Hepatic stellate cell (primary cell): ENCODE measurements around the gene MTMR4.
"Not testable (repeated sequence)": the region's sequence is repeated elsewhere in the genome, so short reads cannot be mapped to it uniquely, and the experiment has no call there.

Experiments
- DNase-seq: peaks from one replicate; pipeline ENCODE4 v3.0.0; 2011; ENCODE audit warnings: low spot score

The MTMR4 gene

DNA sequence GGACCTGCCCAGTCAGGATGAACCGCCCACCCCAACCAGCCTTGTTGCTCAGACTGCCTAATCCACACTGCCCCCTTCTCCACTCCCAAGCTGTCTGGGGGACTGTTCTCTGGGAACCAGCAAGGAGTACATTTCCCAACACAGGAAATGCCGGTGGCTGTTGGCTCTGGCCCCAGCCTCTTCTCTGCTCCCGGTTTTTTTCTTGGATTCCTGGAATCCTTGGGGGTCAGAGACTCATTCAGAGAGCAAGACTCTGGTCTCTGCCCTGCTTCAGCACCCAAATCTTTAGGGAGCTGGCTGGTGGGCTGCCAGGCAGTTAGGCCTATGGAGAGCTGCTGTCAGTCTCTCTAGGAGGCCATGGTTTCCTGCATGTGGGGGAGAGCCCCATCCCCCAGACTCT lies 10.8 kb upstream of the MTMR4 start:
- peak; percentile 82 for DNase-seq

DNA sequence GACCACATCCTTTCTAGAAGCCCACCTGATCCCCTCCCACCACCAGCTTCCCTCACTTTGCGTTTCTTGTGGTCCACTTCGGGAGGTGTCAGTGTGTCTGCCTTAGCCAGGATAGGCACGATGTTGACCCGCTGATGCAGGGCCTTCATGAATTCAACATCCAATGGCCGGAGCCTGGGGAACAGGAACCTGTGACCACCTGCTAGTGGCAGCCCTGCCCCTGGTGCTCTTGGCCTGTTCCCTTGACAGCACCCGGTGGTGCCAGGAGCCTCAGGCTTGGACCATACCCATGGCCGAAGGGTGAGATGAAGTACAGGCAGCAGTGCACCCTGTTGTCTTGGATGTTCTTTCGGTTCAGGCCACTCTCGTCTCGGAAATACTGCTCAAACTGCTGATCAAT lies 7.2 kb upstream of the MTMR4 start:
- no peak for DNase-seq

DNA sequence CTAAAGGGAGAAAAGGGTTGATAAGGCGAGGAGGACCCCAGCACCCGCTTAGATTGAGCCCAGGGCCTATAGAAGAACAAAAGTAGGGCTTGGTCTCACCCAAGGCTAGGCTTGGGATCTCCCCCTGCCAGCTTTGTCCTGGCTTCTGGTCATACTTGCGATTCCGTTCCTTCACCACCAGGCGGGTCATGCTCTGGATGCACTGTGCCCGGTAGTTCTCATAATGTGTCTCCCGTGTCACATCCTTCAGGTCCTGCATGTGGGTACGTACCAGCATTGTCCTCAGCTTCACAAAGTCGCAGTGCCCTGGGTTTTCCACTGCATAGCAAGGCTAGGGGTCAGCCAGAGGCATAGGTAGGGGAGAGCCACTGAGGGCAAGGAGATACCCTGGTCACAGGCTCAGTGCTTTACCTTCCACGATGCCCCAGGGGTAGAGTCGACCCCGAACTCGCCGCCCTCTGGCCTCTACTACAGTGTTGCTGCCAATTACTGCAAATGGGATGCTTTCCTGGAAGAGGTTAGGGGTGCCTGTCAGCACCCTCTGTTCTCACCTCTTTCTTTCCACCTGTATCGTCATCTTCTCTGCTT lies 6.5 kb upstream of the MTMR4 start:
- DNase-seq, result no peak

DNA sequence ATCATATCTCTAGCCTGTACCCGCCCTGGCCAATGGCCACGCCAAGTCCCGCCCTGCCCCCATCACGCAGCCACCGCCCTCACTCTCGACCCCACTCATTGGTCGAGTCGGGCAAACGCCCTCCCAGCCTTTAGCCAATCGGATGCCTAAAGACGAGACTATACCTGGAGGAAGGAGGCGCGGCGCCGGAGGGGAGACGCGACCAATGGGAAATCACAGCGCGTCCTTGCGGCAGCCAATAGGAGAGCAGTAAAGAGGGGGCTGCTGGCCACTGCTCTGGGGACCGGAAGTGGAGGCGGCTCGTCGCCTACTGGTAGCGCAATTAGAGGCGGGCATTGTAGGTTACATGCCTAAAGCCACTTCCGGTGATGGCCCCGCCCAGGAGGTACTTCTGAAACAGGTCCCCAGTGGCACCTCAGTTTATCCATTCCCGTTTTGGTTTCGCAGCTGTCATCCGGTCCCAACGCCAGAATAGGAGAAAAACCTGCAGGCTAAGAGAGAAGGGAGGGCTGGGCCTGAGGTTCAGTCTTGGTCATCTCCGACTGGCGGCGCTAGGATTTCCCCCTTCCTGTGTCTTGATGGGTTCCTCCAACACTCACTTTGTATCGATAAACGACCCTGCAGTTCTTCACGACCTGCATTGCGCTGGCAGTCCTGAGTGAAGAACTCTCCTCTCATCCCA lies 3.6 kb upstream of the MTMR4 start:
- peak; percentile 99 for DNase-seq

- no peak for DNase-seq
Measured at GRCh38 chr17:58517378-58517927, 3.0 kb upstream of the MTMR4 start.

DNA sequence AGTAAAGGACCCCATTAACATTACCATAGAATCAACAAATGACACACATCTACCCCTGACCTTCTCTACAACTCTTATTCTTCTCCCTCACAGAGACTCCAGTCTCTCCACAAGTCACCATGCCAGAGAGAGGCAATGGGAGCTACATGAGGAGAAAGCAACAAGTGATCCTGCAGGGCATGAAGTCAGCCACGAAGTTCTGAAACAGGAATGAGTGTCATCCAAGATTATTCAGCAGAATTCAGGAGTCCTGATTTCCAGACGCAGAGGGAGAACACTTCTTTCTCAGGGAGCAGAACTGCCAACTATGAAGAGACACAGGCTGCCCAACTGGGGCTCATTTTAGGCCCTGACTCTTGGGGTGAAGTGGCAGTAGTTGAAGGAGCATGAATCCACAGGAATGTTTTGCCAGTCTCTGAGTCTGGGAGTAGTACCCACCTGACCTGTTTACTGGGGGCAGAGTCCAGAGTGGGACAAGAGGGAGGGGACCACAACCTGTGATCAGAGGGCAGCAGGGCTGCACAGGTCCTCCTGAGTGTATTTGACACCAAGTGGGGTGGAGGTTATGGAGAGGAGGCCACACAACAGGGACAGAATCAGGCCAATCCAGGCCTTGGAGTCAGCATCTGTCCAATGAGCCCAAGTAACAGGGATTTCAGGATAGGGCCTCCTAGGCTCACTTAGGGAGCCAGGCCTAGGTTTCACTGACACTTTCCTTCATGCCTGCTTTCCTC lies 2.4 kb upstream of the MTMR4 start:
- no peak for DNase-seq

- DNase-seq, result no peak
Measured at GRCh38 chr17:58515286-58515685, 848 bp upstream of the MTMR4 start.

DNA sequence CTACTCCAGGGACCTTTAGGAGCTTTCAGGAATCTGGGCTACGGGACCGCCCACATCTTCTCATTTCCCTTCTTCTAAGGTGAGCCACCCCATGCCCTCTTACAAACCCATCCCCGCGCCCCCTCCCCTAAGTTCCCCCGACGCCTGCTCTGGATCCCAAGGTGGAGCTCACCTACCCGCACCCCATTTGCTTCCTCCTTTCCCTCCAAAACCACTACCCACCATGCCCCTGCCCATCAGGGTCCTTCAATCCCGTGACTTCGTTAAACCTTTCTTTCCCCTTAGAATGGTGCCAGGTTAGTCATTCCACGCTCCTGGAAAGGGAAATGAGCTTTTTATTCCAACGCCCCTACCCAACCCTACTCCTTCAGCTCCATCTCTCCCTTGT lies 326 bp upstream of the MTMR4 start:
- DNase-seq, result no peak

DNA sequence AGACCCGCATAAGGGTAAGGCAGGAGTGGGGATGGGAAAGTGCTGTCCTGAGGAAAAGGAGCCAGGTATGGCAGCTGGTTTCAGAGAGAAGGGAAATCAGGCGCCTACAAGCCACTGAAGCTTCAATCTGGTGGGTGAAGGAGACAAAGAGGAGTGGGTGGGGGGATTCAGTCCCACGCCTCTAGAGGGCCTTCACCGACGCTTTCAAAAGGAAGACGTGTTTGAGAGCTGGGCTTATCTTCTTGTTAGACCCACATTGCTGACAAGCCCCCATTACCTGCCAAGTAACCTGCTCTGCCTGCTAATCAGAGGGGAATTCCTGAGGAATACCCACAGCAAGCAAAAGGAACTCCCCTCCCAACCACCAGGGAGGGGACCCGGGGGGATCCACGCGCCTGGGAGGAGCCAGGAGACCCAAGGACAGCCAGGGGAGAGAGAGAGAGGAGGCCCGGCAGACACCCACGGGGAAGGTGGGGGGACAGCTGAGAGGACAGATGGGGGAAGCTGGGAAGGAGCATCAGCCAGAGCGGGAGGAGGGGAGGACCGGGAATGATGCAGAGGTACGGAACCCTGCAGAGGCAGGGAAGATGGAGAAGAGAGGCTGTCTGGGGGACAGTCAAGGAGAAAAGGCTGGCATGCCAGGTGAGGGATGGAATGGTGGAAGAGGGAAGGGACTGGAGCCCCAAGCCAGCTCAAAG lies 1.0 kb downstream of the MTMR4 start:
- DNase-seq, result no peak

DNA sequence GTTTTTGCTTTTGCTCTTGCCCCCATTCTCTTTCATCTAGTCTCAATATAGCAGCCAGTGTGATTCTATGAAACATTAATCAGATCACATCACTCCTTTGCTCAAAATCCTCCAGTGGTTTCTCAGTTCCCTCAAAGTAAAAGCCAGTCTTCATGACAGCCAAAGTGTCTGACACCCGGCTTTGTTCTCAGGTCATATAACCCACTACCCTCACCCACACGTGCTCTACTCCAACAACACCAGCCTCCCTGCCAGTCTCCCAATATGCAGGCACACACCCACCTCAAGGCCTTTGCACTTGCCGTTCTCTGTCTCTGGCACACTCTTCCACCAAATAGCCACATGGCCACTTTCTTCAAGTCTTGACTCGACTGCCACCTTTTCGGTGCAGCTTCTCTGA lies 4.4 kb downstream of the MTMR4 start:
- no peak for DNase-seq

DNA sequence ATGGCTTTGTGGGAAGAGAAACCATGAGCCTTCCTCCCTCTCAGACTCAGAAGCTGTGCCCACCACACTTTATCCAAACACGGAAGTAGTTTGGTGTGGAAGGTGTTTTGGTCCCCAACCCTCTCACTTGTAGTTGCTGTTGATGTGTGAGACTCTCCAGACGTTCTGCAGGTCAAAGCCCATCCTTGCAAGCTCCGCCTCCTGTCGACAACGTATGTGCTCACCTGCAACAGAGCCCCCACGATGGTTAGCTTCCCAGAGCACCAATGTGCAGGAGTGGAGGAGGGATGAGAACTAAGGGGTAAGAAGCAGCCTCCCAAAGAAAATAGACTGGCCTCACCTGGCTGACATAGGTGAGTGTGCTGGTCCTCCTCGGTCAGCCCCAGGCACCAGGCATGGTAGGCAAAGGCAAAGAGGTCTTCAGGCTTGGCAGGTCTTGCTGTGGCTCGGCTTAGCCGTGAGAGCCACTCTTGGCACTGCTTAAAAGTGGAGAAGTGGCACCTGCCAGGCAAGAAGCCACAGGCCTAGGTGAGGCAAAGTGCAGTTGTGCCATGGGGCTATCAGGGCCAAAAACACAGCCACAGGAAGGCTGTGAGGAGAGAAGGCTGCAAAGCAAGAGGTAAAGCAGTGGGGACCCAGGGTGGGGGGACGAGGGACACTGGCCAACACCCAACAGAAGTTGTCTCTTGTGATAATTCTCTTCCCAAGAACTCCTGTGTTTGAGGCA lies 5.9 kb downstream of the MTMR4 start:
- DNase-seq, result no peak

- DNase-seq, result no peak
Measured at GRCh38 chr17:58507123-58507634, 7.3 kb downstream of the MTMR4 start.

GRCh38 chr17:58506354-58507080 lies 7.9 kb downstream of the MTMR4 start:
- no peak for DNase-seq

- DNase-seq, result no peak
Measured at GRCh38 chr17:58504826-58505351, 9.5 kb downstream of the MTMR4 start.

DNA sequence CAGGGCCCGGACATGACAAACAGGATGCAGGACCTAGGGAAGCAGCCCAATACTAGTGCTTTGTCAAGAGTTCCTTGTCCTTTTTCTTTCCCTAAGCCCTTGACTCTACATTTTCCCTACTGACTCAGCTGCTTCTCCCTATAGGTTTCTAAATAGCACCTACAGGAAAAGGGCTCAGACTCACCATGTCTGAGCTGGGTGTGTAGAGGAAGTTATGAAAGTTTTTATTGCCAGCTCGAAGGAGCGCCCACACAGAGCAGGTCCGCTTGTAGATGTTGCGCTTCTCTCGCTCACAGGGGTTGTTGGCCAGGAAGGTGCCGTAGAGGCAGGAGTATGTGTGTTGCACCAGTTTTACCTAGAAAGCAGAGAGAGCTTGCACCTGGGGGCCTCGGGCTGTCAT lies 10.6 kb downstream of the MTMR4 start:
- no peak for DNase-seq

DNA sequence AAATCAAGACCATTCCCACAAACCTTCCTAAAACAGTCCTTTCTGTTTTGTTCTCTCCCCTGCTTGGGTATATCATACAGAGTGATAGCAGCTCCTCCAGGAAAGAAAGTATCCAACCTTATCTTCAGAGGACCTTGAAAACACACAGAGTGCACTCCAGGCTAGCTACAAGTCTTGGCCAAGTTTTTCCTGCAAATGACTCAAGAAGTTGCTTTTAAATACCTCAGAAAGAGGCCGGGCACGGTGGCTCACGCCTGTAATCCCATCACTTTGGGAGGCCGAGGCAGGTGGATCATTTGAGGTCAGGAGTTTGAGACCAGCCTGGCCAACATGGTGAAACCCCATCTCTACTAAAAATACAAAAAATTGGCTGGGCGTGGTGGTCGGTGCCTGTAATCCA lies 11.3 kb downstream of the MTMR4 start:
- not testable (repeated sequence) for DNase-seq

DNA sequence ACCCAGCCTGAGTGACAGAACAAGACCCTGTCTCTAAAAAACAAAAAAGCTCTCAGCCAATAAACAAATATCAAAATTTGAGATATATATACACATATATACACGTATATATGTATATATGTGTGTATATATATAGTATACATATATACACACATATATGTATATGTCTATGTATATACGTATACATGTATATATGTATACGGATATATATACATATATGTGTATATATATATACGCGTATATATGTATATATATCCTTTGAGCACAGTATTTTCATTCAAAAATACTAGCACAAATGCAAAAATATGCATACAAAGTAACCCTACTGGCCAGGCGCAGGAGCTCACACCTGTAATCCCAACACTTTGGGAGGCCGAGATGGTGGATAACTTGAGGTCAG lies 13.0 kb downstream of the MTMR4 start:
- no peak for DNase-seq

GRCh38 chr17:58498177-58498828 lies 16.1 kb downstream of the MTMR4 start:
- no peak for DNase-seq

GRCh38 chr17:58493506-58493905 lies 20.9 kb downstream of the MTMR4 start:
- DNase-seq, result no peak
